ENCODE data around the gene MGAT5B. TPM values are rescaled to one million over a fixed set of nuclear protein-coding genes. Genes with fewer than 3 reads are reported as not detected.

The MGAT5B gene
- total and polyA plus RNA-seq, 2 of the 13 experiments (the other 11 are each of a cell fraction or from before 2014, with no cell fraction given), result 0.07 to 0.13 TPM

DNA sequence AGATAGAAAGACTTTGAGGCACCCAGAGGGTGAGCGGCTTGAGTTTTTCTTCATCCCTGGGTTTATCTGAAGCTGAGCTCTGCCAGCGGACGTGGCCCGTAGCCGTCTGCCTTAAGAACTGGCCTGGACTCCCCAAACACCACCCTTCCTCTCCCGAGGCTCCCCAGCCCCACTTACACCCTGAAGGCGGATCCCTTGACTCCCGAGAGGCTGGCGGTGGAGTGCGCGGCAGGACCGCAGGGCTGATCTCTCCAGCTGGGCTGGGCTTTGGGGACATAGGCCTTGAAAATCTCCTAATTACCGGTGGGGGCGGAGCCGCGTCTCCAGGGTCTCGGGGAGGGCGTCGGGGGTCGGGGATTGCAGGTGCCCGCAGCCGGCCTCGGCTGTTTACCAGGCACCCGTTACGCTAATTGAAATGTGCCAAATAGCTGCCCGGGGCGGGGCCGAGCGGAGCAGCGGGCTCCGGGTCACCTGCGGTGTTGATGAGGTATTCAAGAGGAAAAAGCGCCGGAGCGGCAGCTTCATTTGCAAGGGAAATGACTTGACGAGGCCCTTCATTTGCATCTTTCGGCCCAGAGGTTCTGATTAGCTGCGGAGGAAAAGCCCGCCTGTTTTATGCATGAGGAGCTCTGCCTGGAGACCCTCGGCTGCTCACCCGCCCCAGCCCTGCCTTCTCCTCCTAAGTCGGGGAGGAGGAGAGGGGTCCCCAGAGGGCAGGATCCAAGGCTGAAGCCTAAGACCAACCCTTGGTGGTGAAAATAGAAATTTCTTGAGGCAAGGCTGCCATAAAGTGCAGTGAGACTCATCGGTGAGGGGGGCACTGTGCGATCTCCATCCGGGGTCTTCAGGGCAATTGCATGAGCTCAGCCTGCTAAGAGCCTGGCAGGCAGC lies 100.7 kb downstream of the MGAT5B start (continued):
- TF ChIP-seq RNF219 (CRISPR knock-in tag; IDR thresholded peaks at IDR 0.05) (no peak), ZNF260 (CRISPR knock-in tag; IDR thresholded peaks at IDR 0.05; ENCODE audit: borderline replicate concordance, low read depth) (no peak), ZNF609 (CRISPR knock-in tag; IDR thresholded peaks at IDR 0.05; ENCODE audit: borderline replicate concordance) (no peak)
- TF ChIP-seq, protein P1, sequence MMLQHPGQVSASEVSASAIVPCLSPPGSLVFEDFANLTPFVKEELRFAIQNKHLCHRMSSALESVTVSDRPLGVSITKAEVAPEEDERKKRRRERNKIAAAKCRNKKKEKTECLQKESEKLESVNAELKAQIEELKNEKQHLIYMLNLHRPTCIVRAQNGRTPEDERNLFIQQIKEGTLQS (CRISPR knock-in tag; IDR thresholded peaks at IDR 0.05), result no peak

Data from HepG2 (cell line).